GM12874 (cell line): ENCODE results near the gene PRRC2C.

Experiments
- TF ChIP-seq, protein P1 (sequence below): IDR thresholded peaks from 2 replicates; pipeline ENCODE4 v1.5.1; 2011; ENCODE audit warnings: low read depth, mild to moderate bottlenecking, control low read depth, low read length, moderate library complexity; ENCODE audit not compliant: insufficient read depth

PRRC2C gene

DNA sequence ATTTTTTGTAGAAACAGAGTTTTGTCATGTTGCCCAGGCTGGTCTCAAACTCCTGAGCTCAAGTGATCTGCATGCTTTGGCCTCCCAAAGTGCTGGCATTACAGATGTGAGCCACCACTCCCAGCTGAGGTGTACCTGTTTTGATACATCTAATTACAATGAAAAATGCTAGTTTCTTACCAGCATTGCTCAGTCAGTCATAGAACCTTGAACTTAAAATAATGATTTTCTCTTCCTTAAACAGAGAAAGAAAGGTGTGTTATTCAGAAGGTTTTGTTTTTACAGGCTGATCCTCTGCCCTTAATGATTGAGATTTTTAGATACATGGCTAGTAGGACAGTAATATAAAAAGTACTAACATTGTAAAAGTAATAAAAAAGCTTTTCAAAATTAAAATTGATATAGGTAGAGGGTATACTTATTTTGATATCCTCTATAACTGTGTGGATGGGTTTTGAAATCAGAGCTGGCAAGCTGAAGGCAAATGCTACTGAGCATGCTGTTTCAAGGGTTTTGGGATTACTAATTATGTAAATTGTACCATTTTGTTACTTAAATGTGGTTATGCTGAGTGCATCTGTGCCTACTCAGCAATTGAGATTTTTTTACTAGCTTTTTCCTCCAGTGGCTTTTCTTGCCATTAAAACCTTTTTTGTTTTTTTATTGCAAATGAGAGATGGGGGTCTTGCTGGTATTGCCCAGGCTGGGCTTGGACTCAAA, 16.1 kb downstream of the PRRC2C start:
- TF ChIP-seq, protein P1, sequence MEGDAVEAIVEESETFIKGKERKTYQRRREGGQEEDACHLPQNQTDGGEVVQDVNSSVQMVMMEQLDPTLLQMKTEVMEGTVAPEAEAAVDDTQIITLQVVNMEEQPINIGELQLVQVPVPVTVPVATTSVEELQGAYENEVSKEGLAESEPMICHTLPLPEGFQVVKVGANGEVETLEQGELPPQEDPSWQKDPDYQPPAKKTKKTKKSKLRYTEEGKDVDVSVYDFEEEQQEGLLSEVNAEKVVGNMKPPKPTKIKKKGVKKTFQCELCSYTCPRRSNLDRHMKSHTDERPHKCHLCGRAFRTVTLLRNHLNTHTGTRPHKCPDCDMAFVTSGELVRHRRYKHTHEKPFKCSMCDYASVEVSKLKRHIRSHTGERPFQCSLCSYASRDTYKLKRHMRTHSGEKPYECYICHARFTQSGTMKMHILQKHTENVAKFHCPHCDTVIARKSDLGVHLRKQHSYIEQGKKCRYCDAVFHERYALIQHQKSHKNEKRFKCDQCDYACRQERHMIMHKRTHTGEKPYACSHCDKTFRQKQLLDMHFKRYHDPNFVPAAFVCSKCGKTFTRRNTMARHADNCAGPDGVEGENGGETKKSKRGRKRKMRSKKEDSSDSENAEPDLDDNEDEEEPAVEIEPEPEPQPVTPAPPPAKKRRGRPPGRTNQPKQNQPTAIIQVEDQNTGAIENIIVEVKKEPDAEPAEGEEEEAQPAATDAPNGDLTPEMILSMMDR, result no peak

DNA sequence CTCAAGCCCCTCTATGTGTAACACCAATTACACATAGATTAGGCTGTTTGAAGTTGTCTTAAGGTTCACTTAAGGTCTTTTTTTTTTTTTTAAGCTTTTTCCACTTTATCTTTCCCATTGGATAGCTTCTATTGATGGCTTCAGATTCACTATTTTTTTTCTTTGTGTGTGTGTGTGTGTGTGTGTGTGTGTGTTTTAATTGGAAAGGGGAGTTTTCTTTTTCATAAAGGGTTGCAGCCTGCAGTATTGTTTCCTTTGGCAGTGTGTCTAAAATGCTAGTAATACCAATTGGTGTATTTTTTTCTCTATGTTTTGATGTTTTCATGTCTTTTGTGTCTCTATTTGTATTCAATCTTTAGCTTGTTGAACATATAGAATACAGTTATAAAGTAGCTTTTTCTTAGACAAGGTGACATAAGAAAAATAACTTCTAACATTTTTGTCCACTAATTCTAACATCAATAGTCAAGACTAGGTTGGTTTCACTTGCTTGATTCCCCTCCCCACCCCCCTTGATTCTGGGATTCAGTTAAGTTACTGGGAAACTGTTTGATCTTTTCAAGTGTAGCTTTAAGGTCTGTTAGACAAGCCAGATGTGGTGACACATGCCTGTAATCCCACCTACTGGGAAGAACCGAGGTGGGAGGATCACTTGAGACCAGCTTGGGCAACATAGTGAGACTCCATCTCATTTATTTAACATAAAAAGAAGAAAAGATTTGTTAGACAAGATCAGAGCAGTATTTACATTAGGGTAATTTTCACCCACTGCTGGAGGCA, 21.4 kb downstream of the PRRC2C start:
- TF ChIP-seq, protein P1, result no peak

DNA sequence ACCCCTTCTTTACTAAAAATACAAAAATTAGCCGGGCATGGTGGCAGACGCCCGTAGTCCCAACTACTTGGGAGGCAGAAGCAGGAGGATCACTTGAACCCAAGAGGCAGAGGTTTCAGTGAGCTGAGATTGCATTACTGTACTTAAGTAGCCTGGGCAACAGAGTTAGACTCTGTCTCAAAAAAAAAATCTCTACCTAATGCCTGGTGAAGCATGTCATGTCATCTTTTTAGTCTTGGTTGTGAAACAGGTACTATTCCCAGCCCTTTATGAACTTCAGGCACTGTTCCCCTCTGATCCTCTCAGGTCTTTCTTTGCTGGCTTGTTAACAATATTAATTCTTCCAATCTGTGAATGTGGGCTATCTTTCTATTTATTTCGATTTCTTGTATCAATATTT, 22.1 kb downstream of the PRRC2C start:
- TF ChIP-seq, protein P1, result no peak

DNA sequence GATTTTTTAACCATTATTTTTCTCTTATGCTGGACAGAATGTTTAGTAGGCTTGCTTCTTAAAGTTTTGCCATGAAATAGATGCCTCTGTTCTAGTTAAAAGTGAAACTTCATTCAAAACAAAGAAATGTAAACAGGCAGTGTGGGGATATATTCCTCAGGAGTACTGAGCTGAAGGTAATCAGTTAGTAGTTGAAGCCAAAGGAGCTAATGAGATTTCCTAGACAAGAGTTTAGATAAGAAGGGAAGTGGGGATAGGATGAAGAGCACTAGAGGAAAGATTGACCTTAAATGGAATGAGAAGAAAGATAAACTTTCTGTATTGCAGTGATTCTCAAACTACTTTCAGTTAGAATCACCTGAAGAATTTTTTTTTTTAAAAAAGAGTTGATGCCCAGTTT, 23.9 kb downstream of the PRRC2C start:
- TF ChIP-seq, protein P1, result no peak

DNA sequence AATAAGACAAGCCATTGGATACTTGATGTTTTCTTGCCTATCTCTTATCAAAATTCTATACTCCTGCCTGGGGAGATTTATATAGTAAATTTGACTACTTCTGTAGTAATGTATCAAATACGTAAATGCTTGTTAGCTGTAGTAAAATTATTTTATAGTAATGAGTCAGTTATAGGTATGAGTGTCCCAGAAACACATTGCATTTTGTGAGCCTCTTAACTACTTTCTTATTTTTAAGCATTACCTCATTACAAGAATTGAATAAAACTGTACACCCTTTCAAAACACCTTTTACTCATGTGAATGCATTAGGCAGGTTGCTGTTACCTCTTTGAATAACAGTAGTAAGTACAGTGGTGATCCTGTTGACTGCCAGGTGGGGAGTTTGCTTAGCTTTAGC, 28.4 kb downstream of the PRRC2C start:
- TF ChIP-seq, protein P1, result no peak

DNA sequence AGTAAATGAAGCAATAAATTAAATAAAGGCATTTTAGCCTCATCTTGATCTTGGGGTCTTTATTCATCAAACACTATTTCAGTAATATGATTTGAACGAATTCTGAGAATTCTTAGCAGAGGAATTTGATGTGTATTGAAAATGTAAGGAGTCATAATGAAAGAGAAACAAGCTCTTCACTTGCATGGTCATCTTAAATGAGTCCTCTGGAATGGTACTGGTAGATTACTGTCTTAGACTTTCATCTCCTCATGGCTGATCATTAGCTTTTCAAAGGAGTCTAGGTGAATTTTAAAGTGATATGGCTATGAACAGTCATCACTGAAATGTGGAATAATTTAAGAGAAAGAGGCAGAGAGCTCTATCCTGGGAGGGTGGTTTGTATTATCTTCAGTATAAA, 30.0 kb downstream of the PRRC2C start:
- TF ChIP-seq, protein P1, result no peak

DNA sequence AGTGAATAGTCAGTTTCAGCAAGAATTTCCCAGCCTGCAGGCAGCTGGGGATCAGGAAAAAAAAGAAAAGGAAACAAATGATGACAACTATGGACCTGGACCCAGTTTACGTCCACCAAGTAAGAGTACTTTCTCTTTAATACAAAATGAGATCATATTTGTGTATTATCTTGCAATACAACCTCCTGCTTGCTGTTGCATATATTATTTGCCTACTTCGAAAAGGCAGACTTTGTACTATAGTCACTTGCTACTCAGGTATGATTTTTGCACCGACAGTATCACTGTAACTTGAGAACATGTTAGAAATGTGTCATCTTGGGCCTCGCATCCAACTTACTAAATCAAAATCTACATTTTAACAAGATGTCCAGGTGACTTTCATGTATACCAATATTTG, 30.4 kb downstream of the PRRC2C start:
- TF ChIP-seq, protein P1, result no peak
